ENCODE measurements around the gene IMPACT.

IMPACT gene

DNA sequence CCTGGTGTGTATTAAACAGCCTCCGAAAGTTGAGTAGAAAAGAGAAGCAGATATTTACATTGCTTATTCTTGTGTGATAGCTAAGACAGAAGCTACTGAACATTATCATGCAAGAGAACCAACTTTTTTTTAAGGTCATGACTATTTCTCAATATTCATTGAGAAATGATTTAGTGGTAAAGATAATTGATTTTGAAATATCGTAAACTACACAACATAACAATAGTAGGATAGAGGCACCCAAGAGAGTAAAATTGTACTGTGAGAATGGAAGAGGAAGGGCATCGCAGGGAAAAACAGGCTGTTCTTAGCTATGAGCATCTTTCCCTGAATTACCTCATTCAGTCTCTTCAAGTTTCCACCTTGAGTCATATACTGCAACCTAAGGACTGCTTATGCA, 59.2 kb downstream of the IMPACT start:
- DNase-seq: no peak

DNA sequence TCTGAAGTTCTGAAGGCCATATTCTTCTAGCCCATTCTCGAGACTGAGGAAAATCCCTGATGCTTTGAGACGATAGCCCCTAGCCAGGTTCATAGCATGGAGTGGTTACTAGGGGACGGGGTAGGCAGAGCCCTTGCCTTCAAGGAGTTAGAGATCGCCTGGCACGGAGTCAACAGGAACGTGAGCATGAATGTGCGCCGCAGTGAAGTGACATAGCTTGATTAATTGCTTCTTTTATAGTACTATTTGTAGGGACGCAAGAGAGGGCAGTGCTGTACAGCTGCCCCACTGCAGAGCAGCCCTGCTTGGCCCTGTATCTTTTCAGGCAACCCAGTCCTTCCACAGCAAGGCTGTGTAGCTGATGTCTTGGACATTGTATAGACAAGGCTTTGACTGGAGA, 60.2 kb downstream of the IMPACT start:
- no peak for DNase-seq

DNA sequence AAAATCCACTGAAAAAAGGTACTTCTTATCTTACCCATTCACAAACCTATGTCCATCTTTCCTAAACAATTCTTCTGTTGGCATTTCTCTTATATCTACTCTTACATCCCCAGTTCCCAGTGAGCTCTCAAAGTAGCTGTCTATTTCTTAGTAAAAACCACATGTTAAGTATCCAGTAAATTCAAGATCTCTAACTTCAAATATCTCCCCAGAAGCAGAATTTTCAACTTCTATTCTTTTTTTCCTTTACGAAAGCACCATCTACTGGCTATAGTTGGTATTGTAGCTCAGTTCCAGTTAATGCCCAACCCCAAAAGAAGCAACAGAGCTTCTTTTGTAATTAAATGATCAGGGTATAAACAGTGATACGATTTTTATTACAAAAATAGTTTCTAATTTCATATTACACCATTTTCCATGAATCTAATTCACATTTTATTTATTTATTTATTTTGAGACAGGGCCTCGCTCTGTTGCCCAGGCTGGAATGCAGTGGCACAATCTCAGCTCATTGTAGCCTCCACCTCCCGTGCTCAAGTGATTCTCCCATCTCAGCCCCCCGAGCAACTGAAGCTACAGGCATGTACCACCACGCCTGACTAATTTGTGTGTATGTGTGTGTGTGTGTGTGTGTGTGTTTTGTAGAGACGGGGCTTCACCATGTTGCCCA, 62.5 kb downstream of the IMPACT start:
- DNase-seq: no peak

GRCh38 chr18:24490539-24490938, 64.1 kb downstream of the IMPACT start:
- no peak for DNase-seq

- no peak for DNase-seq
Measured at GRCh38 chr18:24491927-24492834, 65.7 kb downstream of the IMPACT start.

GRCh38 chr18:24494586-24494985, 68.1 kb downstream of the IMPACT start:
- DNase-seq: no peak

DNA sequence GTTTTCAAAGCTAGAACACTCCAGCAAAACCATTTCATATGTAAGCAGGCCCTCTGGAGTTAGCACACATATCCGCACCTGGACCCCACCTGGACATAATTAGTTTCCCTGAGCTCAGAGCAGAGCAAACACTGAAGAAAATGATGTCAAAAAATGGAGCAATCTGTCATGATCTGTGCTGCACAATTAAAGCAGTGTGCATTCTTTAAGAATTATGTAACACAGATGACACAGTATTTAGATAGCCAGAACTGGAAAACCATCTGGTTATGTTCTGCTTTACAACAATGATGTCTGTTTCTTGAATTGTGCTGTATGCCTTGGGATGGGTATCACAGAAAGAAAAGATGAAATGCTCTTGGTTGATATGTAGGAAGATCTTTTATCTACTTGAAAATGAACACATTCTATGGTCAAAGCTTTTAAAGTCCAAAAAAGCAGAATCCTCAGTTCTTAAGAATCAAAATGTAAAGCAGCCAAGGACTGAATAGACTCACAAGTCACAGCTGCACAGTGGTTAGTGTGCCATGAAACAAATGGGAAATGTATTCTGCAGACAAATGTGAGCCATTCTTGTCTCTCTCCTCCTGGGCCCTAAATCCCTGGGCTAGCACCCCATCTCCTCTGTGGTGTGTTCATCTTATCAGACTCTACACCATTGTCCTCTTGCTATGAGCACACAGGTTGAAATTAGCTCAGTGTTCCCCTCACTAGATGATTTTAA, 70.7 kb downstream of the IMPACT start:
- DNase-seq: no peak

- no peak for DNase-seq
Measured at GRCh38 chr18:24499814-24500213, 73.3 kb downstream of the IMPACT start.

DNA sequence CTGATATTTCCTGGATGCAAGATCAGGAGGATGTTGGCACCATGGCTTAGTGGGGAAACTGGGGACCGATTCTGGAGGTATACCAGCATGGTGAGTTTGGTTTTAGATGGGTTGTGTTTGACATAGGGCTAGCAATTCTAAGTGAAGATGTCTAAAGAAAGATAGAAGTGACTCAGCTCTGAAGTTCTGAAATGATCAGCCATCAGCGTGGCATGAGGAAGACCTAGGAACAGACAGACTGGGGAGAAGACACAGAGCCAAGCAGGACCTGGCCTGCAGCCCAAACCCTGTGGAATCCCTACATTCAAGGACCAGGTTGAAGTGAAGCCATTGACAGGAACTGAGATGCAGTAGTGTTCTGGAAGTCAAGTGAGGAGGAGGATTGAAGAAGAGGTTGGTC, 73.7 kb downstream of the IMPACT start:
- DNase-seq: no peak

DNA sequence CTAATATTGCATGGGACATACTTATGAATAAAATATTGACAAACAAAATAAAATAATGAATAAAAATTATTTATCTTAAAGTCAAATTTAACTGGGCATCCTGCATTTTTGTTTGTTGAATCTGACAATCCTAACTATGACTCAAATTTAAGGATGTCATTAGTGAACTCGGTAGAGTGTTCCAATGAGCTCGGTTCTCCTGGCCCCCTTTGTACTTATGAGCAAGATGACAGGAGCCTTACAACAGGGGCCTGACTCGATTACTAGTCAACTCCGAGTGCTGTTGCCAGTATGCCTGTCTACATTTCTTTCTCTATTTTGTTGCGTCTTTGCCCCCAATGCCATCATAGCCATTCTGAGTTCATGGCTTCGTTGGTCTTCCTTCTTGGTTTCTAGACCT, 74.3 kb downstream of the IMPACT start:
- DNase-seq: no peak

DNA sequence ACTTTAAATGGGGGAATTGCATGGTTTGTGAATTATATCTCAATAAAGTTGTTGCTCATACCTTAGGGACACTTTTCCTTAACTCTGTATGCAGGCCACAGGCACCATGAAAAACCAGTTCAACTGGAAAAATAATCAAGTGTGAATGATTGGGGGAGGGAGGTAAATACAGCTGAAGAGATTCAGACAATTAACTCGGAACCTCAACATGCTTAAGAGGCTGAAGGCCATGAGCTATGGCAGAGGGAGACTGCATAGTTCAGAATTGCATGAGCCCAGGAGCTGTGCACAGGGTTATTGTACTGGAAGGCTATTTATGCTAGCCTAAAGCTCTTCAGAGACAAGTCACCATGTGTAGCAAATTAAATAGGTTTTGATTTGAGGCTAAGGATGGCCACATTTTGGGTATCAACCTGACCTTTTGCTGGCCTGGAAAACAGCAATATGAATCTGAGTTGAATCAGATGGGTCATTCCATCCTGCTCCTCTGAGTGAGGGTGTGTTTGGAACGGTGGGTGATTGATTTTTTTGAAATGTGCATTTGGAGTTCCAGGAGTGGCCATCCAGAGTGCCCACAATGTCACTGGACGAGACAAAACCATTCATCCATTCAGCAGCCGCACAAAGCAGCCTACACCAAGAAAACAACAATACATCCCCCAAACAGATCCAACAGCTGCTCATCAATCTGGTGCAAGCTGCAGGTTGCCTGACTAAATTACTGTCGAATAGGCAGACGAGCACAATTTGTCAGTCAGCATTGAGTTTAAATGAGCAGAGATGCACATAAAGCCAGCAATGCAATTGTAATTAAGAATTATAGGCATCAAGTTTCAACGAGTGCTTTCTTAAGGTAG, 76.4 kb downstream of the IMPACT start:
- no peak for DNase-seq

Measured in stimulated activated CD4-positive, alpha-beta T cell treated with anti-CD3 and anti-CD28 coated beads, Interleukin-2, amount 100 ng/mL, for 24 hours (primary cell).